NB4 (cell line): Measurements from ENCODE around the gene MRAP2.
"Not testable (repeated sequence)": the region's sequence is repeated elsewhere in the genome, so short reads cannot be mapped to it uniquely, and the experiment has no call there.

Experiments used
- DNase-seq: peaks from one replicate; pipeline ENCODE4 v3.0.0; 2010; ENCODE audit warnings: low read depth
- H3K4me3 ChIP-seq: one replicate; pipeline ENCODE4 v1.5.1; 2011; ENCODE audit warnings: mild to moderate bottlenecking, low read depth, low read length, moderate library complexity
- CTCF ChIP-seq: IDR thresholded peaks from one replicate; pipeline ENCODE4 v1.5.1; 2012; ENCODE audit warnings: low read depth, low read length
- MYC ChIP-seq: IDR thresholded peaks from 2 replicates; pipeline ENCODE4 v1.6.1; 2011; ENCODE audit warnings: low read depth, low read length
- POLR2A ChIP-seq: IDR thresholded peaks from 2 replicates; pipeline ENCODE4 v1.6.1; 2011; ENCODE audit warnings: mild to moderate bottlenecking; ENCODE audit not compliant: insufficient read length; ENCODE audit errors: extremely low read depth
- TF ChIP-seq, protein P1 (sequence below): IDR thresholded peaks from 2 replicates; pipeline ENCODE4 v1.6.1; 2011; ENCODE audit warnings: low read depth, low read length

MRAP2 gene

DNA sequence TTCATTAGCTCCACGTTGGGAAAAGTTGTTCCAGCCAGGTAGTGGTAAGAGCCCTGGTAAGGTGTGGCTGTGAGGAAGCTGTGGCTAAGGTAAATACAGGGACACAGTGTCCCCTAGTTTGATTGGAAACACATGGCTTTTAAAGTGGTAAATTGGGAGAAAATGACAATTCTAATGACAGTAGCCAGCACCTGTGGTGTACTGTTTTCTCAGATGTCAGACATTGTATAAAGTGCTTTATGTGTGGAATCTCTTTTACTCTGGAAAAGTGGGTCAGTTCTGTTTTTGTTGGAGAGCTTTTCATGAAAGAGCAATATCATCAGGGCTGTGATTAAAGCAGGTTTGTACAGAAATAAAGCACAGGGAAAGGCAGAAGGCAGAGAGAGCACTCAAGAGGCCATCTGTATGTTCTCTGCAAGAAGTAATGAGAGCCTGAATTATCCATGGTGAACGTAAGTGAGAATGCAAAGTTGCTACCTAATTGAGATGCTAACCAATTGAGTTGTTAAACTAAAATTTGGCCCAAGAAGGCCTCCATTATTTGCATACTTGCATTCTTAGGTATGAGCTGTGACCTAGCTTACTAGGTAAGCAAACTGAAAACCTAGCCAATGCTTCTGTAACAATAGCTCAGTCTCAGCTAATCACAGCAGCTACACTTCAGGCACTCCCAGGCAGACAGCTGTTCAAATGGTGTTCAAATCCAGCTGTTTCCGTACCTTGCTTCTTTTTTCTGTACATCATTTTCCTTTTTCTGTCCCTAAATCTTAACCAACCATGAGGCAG, 28.2 kb downstream of the MRAP2 start:
- no peak overlapping the region for H3K4me3 ChIP-seq
- no peak for TF ChIP-seq CTCF
- TF ChIP-seq, protein P1, sequence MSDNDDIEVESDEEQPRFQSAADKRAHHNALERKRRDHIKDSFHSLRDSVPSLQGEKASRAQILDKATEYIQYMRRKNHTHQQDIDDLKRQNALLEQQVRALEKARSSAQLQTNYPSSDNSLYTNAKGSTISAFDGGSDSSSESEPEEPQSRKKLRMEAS = no peak
- TF ChIP-seq POLR2A = no peak
- TF ChIP-seq MYC = no peak
- no peak for DNase-seq

GRCh38 chr6:84062519-84063154, 29.1 kb downstream of the MRAP2 start:
- TF ChIP-seq MYC (no peak), POLR2A (no peak), CTCF (no peak)
- TF ChIP-seq, protein P1 = no peak
- H3K4me3 ChIP-seq = no peak overlapping the region
- no peak for DNase-seq

GRCh38 chr6:84065693-84066290, 32.2 kb downstream of the MRAP2 start:
- DNase-seq = no peak
- H3K4me3 ChIP-seq = no peak overlapping the region

GRCh38 chr6:84066536-84066935, 33.0 kb downstream of the MRAP2 start:
- H3K4me3 ChIP-seq = no peak overlapping the region
- no peak for TF ChIP-seq POLR2A
- no peak for TF ChIP-seq CTCF
- TF ChIP-seq, protein P1 = no peak
- TF ChIP-seq MYC = no peak
- no peak for DNase-seq

More at GRCh38 chr6:84065693-84066290, 32.2 kb downstream of the MRAP2 start:
- TF ChIP-seq, protein P1 = no peak
- no peak for TF ChIP-seq MYC
- TF ChIP-seq CTCF = no peak
- TF ChIP-seq POLR2A = no peak

GRCh38 chr6:84068873-84069272, 35.3 kb downstream of the MRAP2 start:
- not testable (repeated sequence) for DNase-seq, H3K4me3 ChIP-seq

GRCh38 chr6:84072442-84072997, 38.9 kb downstream of the MRAP2 start:
- no peak overlapping the region for H3K4me3 ChIP-seq
- DNase-seq = no peak
- TF ChIP-seq MYC = no peak
- TF ChIP-seq, protein P1 = no peak
- TF ChIP-seq CTCF = no peak
- TF ChIP-seq POLR2A = no peak
